Heart right ventricle (tissue), 16 donors: Measurements from ENCODE around the gene ZBTB44. TPM values are rescaled to one million over a fixed set of nuclear protein-coding genes. Genes with fewer than 3 reads are reported as not detected.

Experiments used
- ATAC-seq, 8 donors: fragments of 200-7000 bp; cut with Tn5 transposase; one replicate each; pipeline ENCODE4 v1.9.1; 2020; ENCODE audit warnings: mild to moderate bottlenecking in 8 of 8, moderate library complexity in 8 of 8, moderate number of reproducible peaks in 1 of 8
- DNase-seq, 2 donors: peaks; one replicate each; pipeline ENCODE4 v3.0.0-alpha.2; 2020
- H3K27ac ChIP-seq, 10 donors: fragments of 200-600 bp; sonication (generic) in 2 of 10; one replicate each; pipeline versions ENCODE4 v1.5.0 to v1.8.0; 2020 to 2022; ENCODE audit warnings: mild to moderate bottlenecking in 3 of 10
- H3K27me3 ChIP-seq, 7 donors: fragments of 200-600 bp; one replicate each; pipeline ENCODE4 v1.8.0; 2021 to 2022; ENCODE audit warnings: mild to moderate bottlenecking in 2 of 7
- H3K36me3 ChIP-seq, 9 donors: fragments of 200-600 bp; sonication (generic) in 1 of 9; one replicate each; pipeline versions ENCODE4 v1.5.0 to v1.8.0; 2020 to 2022; ENCODE audit warnings: mild to moderate bottlenecking in 2 of 9
- H3K4me1 ChIP-seq, 9 donors: fragments of 200-600 bp; sonication (generic) in 1 of 9; one replicate each; pipeline versions ENCODE4 v1.5.0 to v1.8.0; 2020 to 2022; ENCODE audit warnings: mild to moderate bottlenecking in 4 of 9
- H3K4me3 ChIP-seq, 10 donors: fragments of 200-600 bp; sonication (generic) in 2 of 10; one replicate each; pipeline versions ENCODE4 v1.5.0 to v1.8.0; 2020 to 2022; ENCODE audit warnings: mild to moderate bottlenecking in 7 of 10, moderate library complexity in 2 of 10
- H3K9me3 ChIP-seq, 11 donors: fragments of 200-600 bp in 10 of 11; sonication (generic) in 2 of 11; one replicate each; pipeline versions ENCODE4 v1.5.0 to v1.8.0; 2013 to 2022; ENCODE audit warnings: mild to moderate bottlenecking in 2 of 11, control low read depth in 1 of 11, moderate library complexity in 1 of 11
- WGBS, 2 donors: extraction: QIAGEN DNeasy Blood & Tissue Kit; methylation state at CpG; one replicate each; pipeline ENCODE4 v1.1.7; 2013; ENCODE audit warnings: inconsistent platforms in 1 of 2; 5-methylcytosine and 5-hydroxymethylcytosine counted together
- intact Hi-C, 10 donors: fragments of 100-400 bp; cut with DNase I; formaldehyde crosslinking; loops; one replicate each; pipeline versions ENCODE4 v1.11.1 to v1.14.2; 2022
- polyA plus RNA-seq, 2 donors: library from polyadenylated mRNA; stranded (reverse); fragments of 200-250 nt; gene quantifications; one replicate each; pipeline ENCODE4 v1.2.3, GENCODE V29; 2013
- total RNA-seq, 10 donors: library from RNA; stranded (reverse); fragmentation: NEBNext Ultra II Directional in 3 of 10; extraction: Animal tissue kit (Norgen Biotek cat#: 25700) in 3 of 10; gene quantifications; one replicate each; pipeline versions ENCODE4 v1.2.1 to v1.2.4, GENCODE V29; 2021 to 2023
- TF ChIP-seq, protein P1 (sequence below), 9 donors: fragments of 200-600 bp; sonication (generic) in 2 of 9; IDR thresholded peaks; one replicate each; pipeline versions ENCODE4 v1.5.0 to v1.8.0; 2021 to 2022; ENCODE audit warnings: antibody characterized with exemption in 9 of 9, mild to moderate bottlenecking in 5 of 9, moderate library complexity in 1 of 9
- donor health status: Arrhythmogenic right ventricular cardiomyopathy.
- donor health status: ischemic (EF 13 %, LVEDD 7.1; RV severe dilation, severe dysfunction).
- donor health status: healthy with polysubstance abuse.
- donor health status: DM: no; HTN: yes; CAD: no.
- donor health status: DM: no; HTN: no; CAD: no.
- donor health status: ischemic (EF 25% LVEDD 6.9; RV normal size, moderate dysfunction).
- donor health status: ischemic (EF 25% LVEDD 5.7; RV mildly dilated, moderate dysfunction).
- donor health status: healthy.
- donor health status: DM: yes; HTN: yes; CAD: no.
- donor health status: Ischemic cardiomyopathy.
- donor health status: ischemic (EF 35%, LVEDD 5.7; RV mildly dilated, moderate dysfunction).
- donor health status: nonischemic (EF 11% LVEDD 7.7; RV severe dilation, severe dysfunction).
- donor health status: DM: yes; HTN: yes; CAD: no.
- donor health status: PGD.
- donor health status: ischemic (EF 29% LVEDD 5.4; RV normal size, mild dysfunction).
- donor health status: nonischemic (EF 23%, LVEDD 6.1; RV moderate dilation, normal function).

Gene ZBTB44
- total and polyA plus RNA-seq, 12 donors: 6.8 to 51.6 (median 39.3) TPM

DNA sequence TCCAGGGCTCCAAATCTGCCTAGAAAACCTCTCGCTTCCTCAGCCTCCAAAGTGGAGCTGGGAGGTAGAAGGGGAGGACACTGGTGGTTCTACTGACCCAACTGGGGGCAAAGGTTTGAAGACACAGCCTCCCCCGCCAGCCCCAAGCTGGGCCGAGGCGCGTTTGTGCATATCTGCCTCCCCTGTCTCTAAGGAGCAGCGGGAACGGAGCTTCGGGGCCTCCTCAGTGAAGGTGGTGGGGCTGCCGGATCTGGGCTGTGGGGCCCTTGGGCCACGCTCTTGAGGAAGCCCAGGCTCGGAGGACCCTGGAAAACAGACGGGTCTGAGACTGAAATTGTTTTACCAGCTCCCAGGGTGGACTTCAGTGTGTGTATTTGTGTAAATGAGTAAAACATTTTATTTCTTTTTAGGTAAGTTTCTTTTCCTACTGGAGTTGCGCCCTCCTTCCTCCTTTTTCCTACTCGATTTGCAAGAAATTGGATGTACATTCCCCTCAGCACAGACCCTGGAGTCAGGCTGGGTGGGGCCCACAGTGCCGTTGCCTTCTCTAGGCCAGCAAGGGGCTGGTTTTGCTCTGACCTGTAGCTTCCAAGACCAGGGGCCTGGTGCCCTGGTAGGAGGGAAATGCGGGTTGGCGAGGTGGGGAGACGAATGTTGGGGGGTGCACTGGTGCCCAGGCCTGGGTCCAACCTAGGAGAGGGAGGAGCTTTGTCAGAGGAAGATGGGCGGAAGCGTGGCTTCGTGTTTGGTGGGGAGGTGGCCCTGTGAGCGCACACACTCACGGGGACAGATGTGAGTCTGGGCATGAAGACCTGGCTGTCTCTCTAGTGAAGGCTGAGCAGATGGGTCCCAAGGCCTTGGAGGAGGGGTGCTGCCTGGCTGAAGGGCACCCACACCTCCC, 104.5 kb downstream of the ZBTB44 start:
- H3K4me3 ChIP-seq: no peak overlapping the region
- H3K36me3 ChIP-seq: peaks cover 0 to 6% (median 0%) of the 10 kb centered on the region in 9 donors
- H3K27ac ChIP-seq: no peak overlapping the region
- ATAC-seq: no peak
- H3K9me3 ChIP-seq: no peaks in the 10 kb centered on the region
- TF ChIP-seq, protein P1, sequence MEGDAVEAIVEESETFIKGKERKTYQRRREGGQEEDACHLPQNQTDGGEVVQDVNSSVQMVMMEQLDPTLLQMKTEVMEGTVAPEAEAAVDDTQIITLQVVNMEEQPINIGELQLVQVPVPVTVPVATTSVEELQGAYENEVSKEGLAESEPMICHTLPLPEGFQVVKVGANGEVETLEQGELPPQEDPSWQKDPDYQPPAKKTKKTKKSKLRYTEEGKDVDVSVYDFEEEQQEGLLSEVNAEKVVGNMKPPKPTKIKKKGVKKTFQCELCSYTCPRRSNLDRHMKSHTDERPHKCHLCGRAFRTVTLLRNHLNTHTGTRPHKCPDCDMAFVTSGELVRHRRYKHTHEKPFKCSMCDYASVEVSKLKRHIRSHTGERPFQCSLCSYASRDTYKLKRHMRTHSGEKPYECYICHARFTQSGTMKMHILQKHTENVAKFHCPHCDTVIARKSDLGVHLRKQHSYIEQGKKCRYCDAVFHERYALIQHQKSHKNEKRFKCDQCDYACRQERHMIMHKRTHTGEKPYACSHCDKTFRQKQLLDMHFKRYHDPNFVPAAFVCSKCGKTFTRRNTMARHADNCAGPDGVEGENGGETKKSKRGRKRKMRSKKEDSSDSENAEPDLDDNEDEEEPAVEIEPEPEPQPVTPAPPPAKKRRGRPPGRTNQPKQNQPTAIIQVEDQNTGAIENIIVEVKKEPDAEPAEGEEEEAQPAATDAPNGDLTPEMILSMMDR (IDR thresholded peaks at IDR 0.05): no peak
- WGBS, 2 donors: 87% methylated on average over 23 of the region's 23 CpGs
- intact Hi-C loops: loop anchor here (5.0 to 10.0 kb wide), 10 partner anchors 175 to 695 kb away; partner anchors contain the start of gene ADAMTS8 (in 3 of the 10)
- no peak for DNase-seq
- peaks cover 0 to 8% (median 0%) of the 10 kb centered on the region in 7 donors for H3K27me3 ChIP-seq
- peaks cover 0 to 10% (median 5%) of the 10 kb centered on the region in 9 donors for H3K4me1 ChIP-seq

DNA sequence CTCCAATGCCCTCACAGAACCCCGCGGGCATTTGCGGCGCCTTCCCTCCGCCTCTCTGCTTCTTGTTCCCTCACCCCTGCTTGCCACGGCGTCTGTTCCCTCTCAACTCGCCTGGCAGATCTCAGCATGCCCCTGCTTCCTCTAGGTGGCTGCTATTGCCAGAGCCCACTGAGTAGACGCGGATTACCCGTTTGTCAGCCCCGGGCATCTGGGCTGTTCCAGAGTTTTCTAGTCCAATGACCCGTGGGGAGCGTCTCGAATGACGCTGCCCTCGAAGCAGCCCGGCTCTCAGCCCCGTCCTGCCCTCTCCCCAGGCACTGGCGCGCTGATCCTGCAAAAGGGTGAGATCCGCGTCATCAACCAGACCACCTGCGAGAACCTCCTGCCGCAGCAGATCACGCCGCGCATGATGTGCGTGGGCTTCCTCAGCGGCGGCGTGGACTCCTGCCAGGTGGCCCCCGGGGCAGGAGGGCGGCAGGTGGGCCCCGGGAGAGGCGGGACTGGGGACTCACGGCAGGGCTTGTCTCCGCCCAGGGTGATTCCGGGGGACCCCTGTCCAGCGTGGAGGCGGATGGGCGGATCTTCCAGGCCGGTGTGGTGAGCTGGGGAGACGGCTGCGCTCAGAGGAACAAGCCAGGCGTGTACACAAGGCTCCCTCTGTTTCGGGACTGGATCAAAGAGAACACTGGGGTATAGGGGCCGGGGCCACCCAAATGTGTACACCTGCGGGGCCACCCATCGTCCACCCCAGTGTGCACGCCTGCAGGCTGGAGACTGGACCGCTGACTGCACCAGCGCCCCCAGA, 105.4 kb downstream of the ZBTB44 start:
- no peaks in the 10 kb centered on the region for H3K9me3 ChIP-seq
- peaks cover 0 to 8% (median 0%) of the 10 kb centered on the region in 7 donors for H3K27me3 ChIP-seq
- intact Hi-C loops: no loop called here
- peaks cover 0 to 10% (median 5%) of the 10 kb centered on the region in 9 donors for H3K4me1 ChIP-seq
- H3K4me3 ChIP-seq: no peak overlapping the region
- no peak for ATAC-seq
- peaks cover 0 to 6% (median 0%) of the 10 kb centered on the region in 9 donors for H3K36me3 ChIP-seq
- H3K27ac ChIP-seq: no peak overlapping the region
- WGBS, 2 donors: 92 to 93% methylated on average over 53 of the region's 53 CpGs
- TF ChIP-seq, protein P1 (IDR thresholded peaks at IDR 0.05): no peak
- no peak for DNase-seq

DNA sequence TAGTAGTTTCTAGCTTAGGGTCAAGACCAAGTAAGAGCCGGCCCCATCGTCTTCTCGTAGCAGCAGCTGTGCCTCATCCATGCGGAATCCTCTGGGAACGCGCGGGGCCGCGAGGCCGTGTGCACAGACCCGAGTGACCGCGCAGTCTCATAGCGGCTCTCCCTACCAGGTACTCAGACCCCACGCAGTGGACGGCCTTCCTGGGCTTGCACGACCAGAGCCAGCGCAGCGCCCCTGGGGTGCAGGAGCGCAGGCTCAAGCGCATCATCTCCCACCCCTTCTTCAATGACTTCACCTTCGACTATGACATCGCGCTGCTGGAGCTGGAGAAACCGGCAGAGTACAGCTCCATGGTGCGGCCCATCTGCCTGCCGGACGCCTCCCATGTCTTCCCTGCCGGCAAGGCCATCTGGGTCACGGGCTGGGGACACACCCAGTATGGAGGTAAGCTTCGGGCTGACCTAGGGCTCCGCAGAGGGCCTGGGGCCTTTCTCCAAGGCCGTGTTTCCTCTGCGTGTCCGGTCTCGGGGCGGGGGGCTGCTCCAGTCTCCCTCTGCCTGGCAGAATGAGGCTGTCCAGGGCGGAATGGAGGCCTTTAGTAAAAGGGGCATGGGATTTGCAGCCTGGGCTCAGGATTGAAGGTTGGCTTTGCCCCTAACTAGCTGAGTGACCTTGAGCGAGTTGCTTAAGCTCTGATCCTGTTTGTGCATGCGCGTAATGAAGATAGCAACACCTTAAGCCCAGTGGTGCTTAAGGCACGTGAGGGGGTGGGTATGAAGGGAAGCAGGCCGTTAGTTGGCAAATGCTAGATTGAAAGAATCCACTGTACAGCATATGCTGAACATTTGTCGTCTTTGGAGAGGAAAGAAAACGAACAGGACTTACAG, 106.2 kb downstream of the ZBTB44 start:
- Histone ChIP-seq H3K4me3 (no peak overlapping the region), H3K4me1 (peaks cover 0 to 10% (median 5%) of the 10 kb centered on the region in 9 donors), H3K27ac (no peak overlapping the region), H3K36me3 (peaks cover 0 to 6% (median 0%) of the 10 kb centered on the region in 9 donors), H3K9me3 (no peaks in the 10 kb centered on the region), H3K27me3 (peaks cover 0 to 8% (median 0%) of the 10 kb centered on the region in 7 donors)
- intact Hi-C loops: no loop called here
- DNase-seq (no peak), ATAC-seq (no peak)
- TF ChIP-seq, protein P1 (IDR thresholded peaks at IDR 0.05): no peak
- 94% methylated on average over 45 of the region's 45 CpGs for WGBS, 2 donors
